WTC11 (cell line): ENCODE measurements around the gene UNG. TPM values are rescaled to one million over a fixed set of nuclear protein-coding genes. Genes with fewer than 3 reads are reported as not detected.

ENCODE experiments used
- ATAC-seq: fragments of 200-7000 bp; cut with Tn5 transposase; 2 replicates; pipeline ENCODE4 v1.10.0; 2021; ENCODE audit warnings: mild to moderate bottlenecking, moderate library complexity
- CTCF ChIA-PET: fragments of 300-600 bp; sonication (Branson Sonifier 250); formaldehyde crosslinking; loops from one replicate; lab custom pipeline; 2021; ENCODE audit warnings: antibody characterized with exemption; lab: Charles Lee
- POLR2A ChIA-PET: fragments of 350-600 bp; sonication (Branson Sonifier 250); formaldehyde crosslinking; loops from one replicate; lab custom pipeline; 2021; ENCODE audit warnings: antibody characterized with exemption; lab: Charles Lee
- DNase-seq: peaks from one replicate; pipeline ENCODE4 v3.0.0; 2021; ENCODE audit warnings: low spot score
- H3K27ac Mint-ChIP-seq: 2 replicates; pipeline ENCODE4 v1.8.0; 2021; ENCODE audit warnings: mixed read lengths
- H3K27me3 Mint-ChIP-seq: 2 replicates; pipeline ENCODE4 v1.8.0; 2021; ENCODE audit warnings: low read depth, mild to moderate bottlenecking, moderate library complexity, mixed read lengths
- H3K36me3 Mint-ChIP-seq: 2 replicates; pipeline ENCODE4 v1.8.0; 2021; ENCODE audit warnings: mixed read lengths
- H3K4me1 Mint-ChIP-seq: 2 replicates; pipeline ENCODE4 v1.8.0; 2022; ENCODE audit warnings: mixed read lengths
- H3K4me3 Mint-ChIP-seq: 2 replicates; pipeline ENCODE4 v1.8.0; 2021; ENCODE audit warnings: mild to moderate bottlenecking, moderate library complexity, mixed read lengths
- H3K9me3 Mint-ChIP-seq: 2 replicates; pipeline ENCODE4 v1.8.0; 2021; ENCODE audit warnings: mixed read lengths
- ARID4B ChIP-seq: sonication (generic); formaldehyde crosslinking; IDR thresholded peaks from 2 replicates; pipeline ENCODE4 v1.8.0; 2023; ENCODE audit warnings: missing genetic modification reagents, mild to moderate bottlenecking, borderline replicate concordance
- ATF1 ChIP-seq: sonication (generic); formaldehyde crosslinking; IDR thresholded peaks from 2 replicates; pipeline ENCODE4 v1.8.1; 2023; ENCODE audit warnings: mild to moderate bottlenecking, moderate library complexity, missing genetic modification reagents
- ATF2 ChIP-seq: sonication (generic); formaldehyde crosslinking; IDR thresholded peaks from 2 replicates; pipeline ENCODE4 v1.8.1; 2022; ENCODE audit warnings: low read depth, missing genetic modification reagents, borderline replicate concordance
- ELF4 ChIP-seq: sonication (generic); formaldehyde crosslinking; IDR thresholded peaks from 2 replicates; pipeline ENCODE4 v1.8.1; 2022; ENCODE audit warnings: low read depth, mild to moderate bottlenecking, moderate library complexity, missing genetic modification reagents
- EMX1 ChIP-seq: fragments of 250-450 bp; sonication (Bioruptor Pico); IDR thresholded peaks from 2 replicates; pipeline ENCODE4 v1.8.0; 2021; ENCODE audit warnings: mild to moderate bottlenecking
- ESRRA ChIP-seq: sonication (generic); formaldehyde crosslinking; IDR thresholded peaks from 2 replicates; pipeline ENCODE4 v1.8.1; 2022; ENCODE audit warnings: mild to moderate bottlenecking, missing genetic modification reagents, borderline replicate concordance
- FOXP1 ChIP-seq: sonication (generic); formaldehyde crosslinking; IDR thresholded peaks from 2 replicates; pipeline ENCODE4 v1.8.0; 2022; ENCODE audit warnings: missing genetic modification reagents, mild to moderate bottlenecking, moderate library complexity, borderline replicate concordance
- GRHL2 ChIP-seq: fragments of 250-450 bp; sonication (Bioruptor Pico); IDR thresholded peaks from 2 replicates; pipeline ENCODE4 v1.8.0; 2022; ENCODE audit warnings: mild to moderate bottlenecking, moderate library complexity; ENCODE audit not compliant: insufficient replicate concordance, severe bottlenecking
- HMGXB4 ChIP-seq: sonication (generic); formaldehyde crosslinking; IDR thresholded peaks from 2 replicates; pipeline ENCODE4 v1.8.1; 2023; ENCODE audit warnings: mild to moderate bottlenecking, moderate library complexity, missing genetic modification reagents
- KAT7 ChIP-seq: sonication (generic); formaldehyde crosslinking; IDR thresholded peaks from 2 replicates; pipeline ENCODE4 v1.8.1; 2023; ENCODE audit warnings: missing genetic modification reagents, mild to moderate bottlenecking, borderline replicate concordance
- NFYB ChIP-seq: sonication (generic); formaldehyde crosslinking; conservative IDR thresholded peaks from 2 replicates; pipeline ENCODE4 v1.8.0; 2022; ENCODE audit warnings: low read depth, missing genetic modification reagents
- PREB ChIP-seq: sonication (generic); formaldehyde crosslinking; IDR thresholded peaks from 2 replicates; pipeline ENCODE4 v1.8.1; 2022; ENCODE audit warnings: mild to moderate bottlenecking, missing genetic modification reagents, moderate library complexity, borderline replicate concordance
- SMAD3 ChIP-seq: sonication (generic); formaldehyde crosslinking; IDR thresholded peaks from 2 replicates; pipeline ENCODE4 v1.8.0; 2022; ENCODE audit warnings: missing genetic modification reagents, mild to moderate bottlenecking, borderline replicate concordance
- SMAD4 ChIP-seq: sonication (generic); formaldehyde crosslinking; IDR thresholded peaks from 2 replicates; pipeline ENCODE4 v1.8.0; 2022; ENCODE audit warnings: mild to moderate bottlenecking, missing genetic modification reagents
- ZNF138 ChIP-seq: sonication (generic); formaldehyde crosslinking; conservative IDR thresholded peaks from 2 replicates; pipeline ENCODE4 v1.8.1; 2022; ENCODE audit warnings: mild to moderate bottlenecking, moderate library complexity, missing genetic modification reagents
- ZNF219 ChIP-seq: sonication (generic); formaldehyde crosslinking; IDR thresholded peaks from 2 replicates; pipeline ENCODE4 v1.8.0; 2023; ENCODE audit warnings: missing genetic modification reagents, mild to moderate bottlenecking, borderline replicate concordance
- ZSCAN18 ChIP-seq: fragments of 250-450 bp; sonication (Bioruptor Pico); IDR thresholded peaks from 2 replicates; pipeline ENCODE4 v2.1.2; 2022; ENCODE audit warnings: mild to moderate bottlenecking, moderate library complexity
- total RNA-seq: library from RNA; stranded (reverse); gene quantifications from 3 replicates; pipeline ENCODE4 v1.2.3, GENCODE V29; 2021
- TF ChIP-seq, protein P1 (sequence below): sonication (generic); formaldehyde crosslinking; IDR thresholded peaks from 2 replicates; pipeline ENCODE4 v1.8.0; 2022; ENCODE audit warnings: mild to moderate bottlenecking, missing genetic modification reagents
- TF ChIP-seq, protein P2 (sequence below): fragments of 200-600 bp; IDR thresholded peaks from 2 replicates; pipeline ENCODE4 v1.8.0; 2022; ENCODE audit warnings: antibody characterized with exemption
- TF ChIP-seq, protein P3 (sequence below): sonication (generic); formaldehyde crosslinking; IDR thresholded peaks from 2 replicates; pipeline ENCODE4 v1.8.0; 2022; ENCODE audit warnings: mild to moderate bottlenecking, missing genetic modification reagents

Gene UNG
- total RNA-seq, 1 experiment from 2014 or later: 127 TPM

DNA sequence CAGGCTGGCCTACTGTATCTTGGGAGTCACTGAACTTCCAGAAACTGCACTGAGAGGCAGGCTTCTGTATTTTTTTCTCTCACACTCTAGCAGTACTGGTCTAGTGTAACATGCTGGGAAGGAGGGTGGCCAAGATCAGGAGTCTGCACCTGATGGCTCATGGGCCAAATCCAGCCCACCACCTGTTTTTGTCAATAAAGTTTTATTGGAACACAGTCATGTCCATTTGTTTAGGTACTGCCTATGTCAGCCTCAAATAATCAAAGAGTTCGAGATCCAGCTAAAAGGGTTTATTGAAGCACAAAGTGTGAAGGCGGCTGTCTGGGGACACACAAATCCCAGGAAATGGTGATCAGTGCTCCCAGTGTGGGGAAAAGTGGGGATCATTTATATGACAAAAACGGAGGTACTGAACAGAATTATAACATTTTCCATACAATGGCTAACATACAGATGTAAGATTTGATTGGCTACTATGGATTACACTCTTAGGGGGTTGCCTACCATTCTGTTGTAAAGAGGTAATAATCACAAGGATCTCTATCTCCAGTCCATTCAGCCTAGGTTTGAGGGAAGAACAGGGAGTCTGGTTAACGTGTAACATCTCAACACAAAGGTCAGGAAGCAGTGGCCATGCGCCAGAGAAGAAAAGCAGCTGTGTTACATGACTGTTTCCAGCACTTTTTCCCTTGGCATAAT is 32.1 kb upstream of the UNG start:
- H3K27me3 Mint-ChIP-seq: no peaks in the 10 kb centered on the region
- no peak for ATAC-seq
- ChIA-PET CTCF (no interaction called here), POLR2A (no interaction called here)
- H3K4me1 Mint-ChIP-seq: peaks cover 13% of the 10 kb centered on the region
- no peak overlapping the region for H3K27ac Mint-ChIP-seq
- H3K36me3 Mint-ChIP-seq: no peaks in the 10 kb centered on the region
- H3K4me3 Mint-ChIP-seq: no peak overlapping the region
- H3K9me3 Mint-ChIP-seq: no peaks in the 10 kb centered on the region
- no peak for DNase-seq
- no peak for TF ChIP-seq ZNF219 (CRISPR knock-in tag)
- TF ChIP-seq SMAD4: no peak
- no peak for TF ChIP-seq SMAD3 (CRISPR knock-in tag)
- no peak for TF ChIP-seq KAT7
- no peak for TF ChIP-seq NFYB (CRISPR knock-in tag)
- TF ChIP-seq EMX1 (CRISPR knock-in tag): no peak
- no peak for TF ChIP-seq FOXP1 (CRISPR knock-in tag)
- no peak for TF ChIP-seq HMGXB4
- TF ChIP-seq ARID4B: no peak
- no peak for TF ChIP-seq ELF4 (CRISPR knock-in tag)
- TF ChIP-seq ATF1 (CRISPR knock-in tag): no peak
- TF ChIP-seq, protein P1, sequence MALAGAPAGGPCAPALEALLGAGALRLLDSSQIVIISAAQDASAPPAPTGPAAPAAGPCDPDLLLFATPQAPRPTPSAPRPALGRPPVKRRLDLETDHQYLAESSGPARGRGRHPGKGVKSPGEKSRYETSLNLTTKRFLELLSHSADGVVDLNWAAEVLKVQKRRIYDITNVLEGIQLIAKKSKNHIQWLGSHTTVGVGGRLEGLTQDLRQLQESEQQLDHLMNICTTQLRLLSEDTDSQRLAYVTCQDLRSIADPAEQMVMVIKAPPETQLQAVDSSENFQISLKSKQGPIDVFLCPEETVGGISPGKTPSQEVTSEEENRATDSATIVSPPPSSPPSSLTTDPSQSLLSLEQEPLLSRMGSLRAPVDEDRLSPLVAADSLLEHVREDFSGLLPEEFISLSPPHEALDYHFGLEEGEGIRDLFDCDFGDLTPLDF (CRISPR knock-in tag): no peak
- TF ChIP-seq ZSCAN18 (CRISPR knock-in tag): no peak
- TF ChIP-seq, protein P2, sequence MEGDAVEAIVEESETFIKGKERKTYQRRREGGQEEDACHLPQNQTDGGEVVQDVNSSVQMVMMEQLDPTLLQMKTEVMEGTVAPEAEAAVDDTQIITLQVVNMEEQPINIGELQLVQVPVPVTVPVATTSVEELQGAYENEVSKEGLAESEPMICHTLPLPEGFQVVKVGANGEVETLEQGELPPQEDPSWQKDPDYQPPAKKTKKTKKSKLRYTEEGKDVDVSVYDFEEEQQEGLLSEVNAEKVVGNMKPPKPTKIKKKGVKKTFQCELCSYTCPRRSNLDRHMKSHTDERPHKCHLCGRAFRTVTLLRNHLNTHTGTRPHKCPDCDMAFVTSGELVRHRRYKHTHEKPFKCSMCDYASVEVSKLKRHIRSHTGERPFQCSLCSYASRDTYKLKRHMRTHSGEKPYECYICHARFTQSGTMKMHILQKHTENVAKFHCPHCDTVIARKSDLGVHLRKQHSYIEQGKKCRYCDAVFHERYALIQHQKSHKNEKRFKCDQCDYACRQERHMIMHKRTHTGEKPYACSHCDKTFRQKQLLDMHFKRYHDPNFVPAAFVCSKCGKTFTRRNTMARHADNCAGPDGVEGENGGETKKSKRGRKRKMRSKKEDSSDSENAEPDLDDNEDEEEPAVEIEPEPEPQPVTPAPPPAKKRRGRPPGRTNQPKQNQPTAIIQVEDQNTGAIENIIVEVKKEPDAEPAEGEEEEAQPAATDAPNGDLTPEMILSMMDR: no peak
- TF ChIP-seq, protein P3, sequence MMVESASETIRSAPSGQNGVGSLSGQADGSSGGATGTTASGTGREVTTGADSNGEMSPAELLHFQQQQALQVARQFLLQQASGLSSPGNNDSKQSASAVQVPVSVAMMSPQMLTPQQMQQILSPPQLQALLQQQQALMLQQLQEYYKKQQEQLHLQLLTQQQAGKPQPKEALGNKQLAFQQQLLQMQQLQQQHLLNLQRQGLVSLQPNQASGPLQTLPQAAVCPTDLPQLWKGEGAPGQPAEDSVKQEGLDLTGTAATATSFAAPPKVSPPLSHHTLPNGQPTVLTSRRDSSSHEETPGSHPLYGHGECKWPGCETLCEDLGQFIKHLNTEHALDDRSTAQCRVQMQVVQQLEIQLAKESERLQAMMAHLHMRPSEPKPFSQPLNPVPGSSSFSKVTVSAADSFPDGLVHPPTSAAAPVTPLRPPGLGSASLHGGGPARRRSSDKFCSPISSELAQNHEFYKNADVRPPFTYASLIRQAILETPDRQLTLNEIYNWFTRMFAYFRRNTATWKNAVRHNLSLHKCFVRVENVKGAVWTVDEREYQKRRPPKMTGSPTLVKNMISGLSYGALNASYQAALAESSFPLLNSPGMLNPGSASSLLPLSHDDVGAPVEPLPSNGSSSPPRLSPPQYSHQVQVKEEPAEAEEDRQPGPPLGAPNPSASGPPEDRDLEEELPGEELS: no peak
- no peak for TF ChIP-seq GRHL2
- no peak for TF ChIP-seq ATF2 (CRISPR knock-in tag)
- TF ChIP-seq ZNF138 (CRISPR knock-in tag): no peak
- no peak for TF ChIP-seq PREB
- TF ChIP-seq ESRRA (CRISPR knock-in tag): no peak
